ENCODE data around the gene MAP1B.

MAP1B gene

GRCh38 chr5:72096602-72097188, 10.6 kb upstream of the MAP1B start:
- DNase-seq (ENCODE audit: low read depth in 2 of 2, low spot score in 1 of 2), result no peak

GRCh38 chr5:72101828-72102227, 5.4 kb upstream of the MAP1B start:
- no peak for DNase-seq (ENCODE audit: low read depth in 2 of 2, low spot score in 1 of 2)

- no peak for DNase-seq (ENCODE audit: low read depth in 2 of 2, low spot score in 1 of 2)
These were observed 501 bp upstream of the MAP1B start for GRCh38 chr5:72106817-72107130.

- DNase-seq (ENCODE audit: low read depth in 2 of 2, low spot score in 1 of 2), result no peak
These were observed 576 bp downstream of the MAP1B start for GRCh38 chr5:72107901-72108201.

DNA sequence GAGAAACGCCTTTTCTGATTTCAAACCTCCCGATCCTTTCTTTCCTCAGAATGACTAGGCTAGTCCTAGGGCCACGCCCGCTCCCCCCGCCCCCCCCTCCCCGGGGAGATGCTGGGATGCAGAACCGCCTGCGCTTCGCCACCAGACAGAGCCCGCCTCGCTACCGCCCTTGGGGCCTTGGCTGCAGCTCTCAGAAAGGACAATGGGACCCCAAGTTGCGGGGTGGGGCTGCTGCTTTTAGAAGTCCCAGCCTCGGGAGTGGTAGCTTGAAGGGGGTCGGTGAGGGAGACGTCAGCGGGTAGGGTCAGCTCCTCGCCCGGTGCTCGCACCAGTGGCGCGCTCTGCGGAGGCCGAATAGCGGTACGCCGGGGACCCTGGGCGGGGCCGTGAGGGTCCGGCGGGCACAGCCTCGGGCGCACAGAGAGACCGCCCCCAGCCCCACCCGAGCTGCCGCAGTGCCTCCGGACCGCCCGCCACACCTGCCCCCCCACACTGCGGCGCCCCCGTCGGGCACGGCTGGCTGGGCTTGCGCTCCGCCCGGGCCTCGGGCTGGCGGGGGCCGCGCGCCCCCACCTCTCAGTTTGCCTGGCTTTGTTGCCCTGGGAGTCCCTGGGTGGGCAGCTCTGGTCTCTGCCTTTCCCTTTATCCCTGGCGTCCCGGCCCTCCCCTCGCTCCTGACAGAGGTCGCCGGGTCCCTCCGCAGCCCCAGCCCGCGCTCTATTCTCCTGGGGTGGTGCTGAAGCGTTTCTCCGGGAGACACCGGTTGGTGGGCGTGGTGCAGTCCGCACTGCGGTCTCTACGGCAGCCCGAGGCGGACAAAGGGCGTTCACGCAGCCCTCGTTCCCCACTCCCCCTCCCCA, 1.2 kb downstream of the MAP1B start:
- no peak for DNase-seq (ENCODE audit: low read depth in 2 of 2, low spot score in 1 of 2)

DNA sequence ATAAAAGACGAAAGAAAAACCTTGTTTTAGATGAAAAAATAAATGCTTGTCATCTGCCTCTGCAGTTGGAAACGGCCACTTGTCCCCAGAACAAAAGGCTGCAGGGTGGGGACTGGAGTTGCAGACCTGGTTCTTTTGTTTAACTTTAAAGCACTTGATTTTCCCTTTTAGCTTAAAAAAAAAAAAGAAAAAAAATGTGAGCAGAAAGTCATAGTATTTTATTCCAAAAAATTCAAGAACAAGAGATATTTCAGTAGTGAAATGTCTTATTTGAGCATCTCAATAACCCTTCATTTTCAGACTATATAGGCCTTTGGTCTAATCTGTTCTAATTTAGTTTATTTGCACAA, 1.8 kb downstream of the MAP1B start:
- no peak for DNase-seq (ENCODE audit: low read depth in 2 of 2, low spot score in 1 of 2)

DNA sequence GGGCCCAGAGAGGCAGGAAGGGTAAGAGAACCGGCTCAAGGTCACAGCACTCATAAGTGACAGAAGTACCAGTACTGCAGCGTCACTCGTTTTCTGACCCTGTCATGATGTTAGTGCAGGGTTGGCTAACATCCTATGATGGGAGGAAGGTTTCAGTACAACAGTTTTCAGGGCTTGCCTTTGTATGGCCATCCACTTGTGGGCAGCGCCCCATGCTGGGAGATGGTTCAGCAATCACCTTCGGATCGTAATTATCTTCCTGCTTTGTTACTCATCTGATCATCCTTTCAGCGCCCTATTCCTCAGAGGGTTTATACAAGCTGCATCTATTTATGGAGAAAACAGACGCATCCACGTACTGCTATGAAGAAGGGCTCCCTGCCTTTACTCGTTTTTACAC, 2.4 kb downstream of the MAP1B start:
- DNase-seq (ENCODE audit: low read depth in 2 of 2, low spot score in 1 of 2), result no peak

DNA sequence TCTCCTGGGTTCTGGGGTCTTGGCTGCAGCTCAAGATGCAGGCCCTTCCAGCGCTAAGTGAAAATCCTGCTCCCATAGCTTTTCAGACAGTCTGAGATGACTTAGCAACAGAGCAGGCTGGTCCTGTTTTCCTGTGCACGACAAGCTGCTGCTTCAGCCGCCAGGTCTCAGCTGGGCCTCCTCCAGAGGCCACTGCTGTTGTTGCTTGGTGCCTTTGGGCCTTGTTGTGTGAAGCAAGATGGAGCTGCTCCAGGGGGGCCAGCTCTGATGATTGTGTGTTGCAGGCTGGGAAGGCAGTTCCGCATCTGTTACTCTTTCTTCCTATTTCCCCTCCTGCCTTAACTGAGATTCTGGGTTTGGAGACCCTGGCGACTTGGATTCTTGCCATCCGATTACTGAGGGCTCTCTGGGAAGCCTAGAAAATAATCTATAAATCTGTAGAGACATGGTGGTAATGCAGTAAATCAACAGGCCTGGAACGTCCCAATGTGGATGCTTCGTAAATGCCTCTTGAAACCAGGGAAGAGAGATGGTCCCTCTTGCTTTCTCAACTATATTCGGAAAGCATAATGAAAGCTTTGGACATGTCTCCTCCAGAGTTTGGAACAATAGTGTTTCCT, 3.2 kb downstream of the MAP1B start:
- DNase-seq (ENCODE audit: low read depth in 2 of 2, low spot score in 1 of 2), result no peak

GRCh38 chr5:72112389-72112788, 5.1 kb downstream of the MAP1B start:
- DNase-seq (ENCODE audit: low read depth in 2 of 2, low spot score in 1 of 2), result no peak

DNA sequence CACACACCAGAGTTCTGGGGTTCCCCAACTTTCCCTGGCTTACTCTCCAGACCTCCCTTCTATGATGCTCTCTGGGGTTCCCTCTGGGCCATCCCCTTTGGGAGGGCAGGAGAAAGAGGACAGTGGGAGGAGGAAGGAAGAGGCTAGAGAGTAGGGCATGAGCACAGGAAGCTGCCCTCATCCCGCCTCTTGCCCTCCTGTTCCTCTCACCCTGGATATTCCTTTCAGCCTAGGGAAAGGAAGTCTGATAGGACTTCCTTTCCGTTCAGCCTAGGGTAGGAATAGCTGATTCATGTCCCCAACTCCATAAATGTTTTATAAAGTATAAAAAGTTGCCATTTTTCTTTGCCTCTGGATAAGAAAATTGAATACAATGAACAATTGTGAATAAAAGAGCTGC, 7.4 kb downstream of the MAP1B start:
- no peak for DNase-seq (ENCODE audit: low read depth in 2 of 2, low spot score in 1 of 2)

GRCh38 chr5:72115296-72115695, 8.0 kb downstream of the MAP1B start:
- DNase-seq (ENCODE audit: low read depth in 2 of 2, low spot score in 1 of 2), result no peak

GRCh38 chr5:72117307-72117706, 10.0 kb downstream of the MAP1B start:
- DNase-seq (ENCODE audit: low read depth in 2 of 2, low spot score in 1 of 2), result no peak

DNA sequence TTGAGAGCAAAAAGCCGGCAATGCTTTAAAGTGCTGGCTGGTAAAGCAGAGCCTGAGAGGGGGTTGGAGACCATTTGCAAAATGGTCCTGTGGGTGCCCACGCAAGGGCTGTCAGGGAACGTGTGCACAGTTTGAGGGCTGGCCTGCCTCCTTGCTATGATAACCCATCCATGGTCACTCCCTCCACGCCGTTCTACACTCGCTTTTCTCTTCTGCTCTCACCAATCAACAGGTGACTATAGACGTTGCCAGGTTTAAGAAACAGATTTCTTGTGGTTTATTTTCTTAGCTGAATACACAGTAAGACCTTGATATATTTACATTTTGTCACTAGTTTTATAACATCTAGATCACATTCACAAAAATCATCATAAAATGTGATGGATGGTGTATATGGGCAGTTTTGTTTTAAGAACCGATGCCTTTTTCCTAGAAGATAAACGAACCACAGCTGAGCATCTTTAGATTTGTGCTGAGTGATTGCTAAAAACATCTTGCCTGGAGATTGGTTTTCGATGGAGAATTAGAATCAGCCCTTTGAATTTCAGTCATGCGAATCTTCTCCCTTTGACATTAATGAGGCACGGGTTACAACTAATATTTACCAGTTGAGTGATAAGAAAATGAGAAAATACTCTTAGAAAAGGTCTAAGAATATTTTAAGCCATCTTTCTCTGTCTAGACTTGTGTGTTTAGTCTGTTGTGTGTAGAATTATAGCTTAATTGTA, 13.9 kb downstream of the MAP1B start:
- DNase-seq (ENCODE audit: low read depth in 2 of 2, low spot score in 1 of 2), result no peak

- DNase-seq (ENCODE audit: low read depth in 2 of 2, low spot score in 1 of 2), result no peak
These were observed 14.6 kb downstream of the MAP1B start for GRCh38 chr5:72121780-72122445.

- no peak for DNase-seq (ENCODE audit: low read depth in 2 of 2, low spot score in 1 of 2)
These were observed 15.3 kb downstream of the MAP1B start for GRCh38 chr5:72122602-72123001.

GRCh38 chr5:72123764-72124376, 16.6 kb downstream of the MAP1B start:
- no peak for DNase-seq (ENCODE audit: low read depth in 2 of 2, low spot score in 1 of 2)

DNA sequence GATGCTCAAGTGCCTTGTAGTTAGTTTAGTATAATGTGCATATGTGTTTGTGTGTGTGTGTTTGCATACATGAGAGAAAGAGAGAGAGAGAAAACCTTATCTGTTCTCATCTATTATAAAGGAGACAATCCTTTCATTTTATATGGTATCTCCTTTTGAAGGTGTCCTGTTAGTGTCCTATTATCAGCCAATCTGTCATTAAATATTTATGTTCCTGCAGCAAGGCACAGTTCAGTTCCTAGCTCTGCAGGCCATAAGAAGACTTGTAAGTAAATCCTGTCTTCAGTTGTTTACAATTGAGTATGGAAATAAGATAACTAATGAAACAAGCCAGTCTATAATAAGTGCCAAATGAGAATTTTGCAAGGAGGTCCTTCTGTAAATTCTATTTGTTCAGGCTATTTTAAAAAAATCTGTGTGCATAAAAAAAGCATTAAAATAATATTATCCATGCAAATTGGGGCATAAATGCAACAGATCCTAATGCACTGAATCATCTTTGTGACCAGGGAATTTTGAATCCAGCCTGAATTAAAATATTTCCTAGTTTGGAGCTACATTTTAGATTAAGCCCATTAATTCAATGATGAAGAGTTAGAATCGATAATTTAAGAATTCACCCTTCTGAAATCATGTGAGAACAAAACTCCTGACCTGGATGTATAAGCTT, 18.1 kb downstream of the MAP1B start:
- DNase-seq (ENCODE audit: low read depth in 2 of 2, low spot score in 1 of 2), result no peak

GRCh38 chr5:72125941-72126620, 18.8 kb downstream of the MAP1B start:
- DNase-seq (ENCODE audit: low read depth in 2 of 2, low spot score in 1 of 2), result no peak

- no peak for DNase-seq (ENCODE audit: low read depth in 2 of 2, low spot score in 1 of 2)
These were observed 19.5 kb downstream of the MAP1B start for GRCh38 chr5:72126796-72127195.

GRCh38 chr5:72129725-72130124, 22.4 kb downstream of the MAP1B start:
- no peak for DNase-seq (ENCODE audit: low read depth in 2 of 2, low spot score in 1 of 2)
